Epithelial cell of proximal tubule (primary cell): ENCODE data around the gene SUPT4H1. TPM values are rescaled to one million over a fixed set of nuclear protein-coding genes. Genes with fewer than 3 reads are reported as not detected.

Experiments used
- DNase-seq: peaks from one replicate; pipeline ENCODE4 v3.0.0-alpha.2; 2011; ENCODE audit warnings: low read depth
- H3K4me3 ChIP-seq: 2 replicates; pipeline ENCODE4 v1.5.1; 2011; ENCODE audit warnings: low read depth, mild to moderate bottlenecking, low read length
- CTCF ChIP-seq: conservative IDR thresholded peaks from 2 replicates; pipeline ENCODE4 v1.5.1; 2012; ENCODE audit warnings: low read depth, mild to moderate bottlenecking, low read length
- total RNA-seq: library from RNA; depleted of rRNA; stranded (reverse); fragments of >200 nt; gene quantifications from 2 replicates; pipeline ENCODE4 v1.2.3, GENCODE V29; 2015

The SUPT4H1 gene
- total RNA-seq, 1 donor from 2014 or later = 47.6 TPM

GRCh38 chr17:58380207-58381123 is 28.5 kb upstream of the SUPT4H1 start:
- DNase-seq = no peak
- no peak for TF ChIP-seq CTCF
- no peak overlapping the region for H3K4me3 ChIP-seq

GRCh38 chr17:58379511-58379824 is 27.5 kb upstream of the SUPT4H1 start:
- DNase-seq = no peak
- no peak overlapping the region for H3K4me3 ChIP-seq
- no peak for TF ChIP-seq CTCF

- TF ChIP-seq CTCF = no peak
- DNase-seq = no peak
- H3K4me3 ChIP-seq = no peak overlapping the region
Measured at GRCh38 chr17:58378733-58379510, 26.9 kb upstream of the SUPT4H1 start.

GRCh38 chr17:58377661-58378060 is 25.7 kb upstream of the SUPT4H1 start:
- TF ChIP-seq CTCF = no peak
- no peak overlapping the region for H3K4me3 ChIP-seq
- no peak for DNase-seq

- H3K4me3 ChIP-seq = no peak overlapping the region
- no peak for TF ChIP-seq CTCF
- no peak for DNase-seq
Measured at GRCh38 chr17:58377093-58377601, 25.1 kb upstream of the SUPT4H1 start.

- no peak for DNase-seq
- no peak for TF ChIP-seq CTCF
- H3K4me3 ChIP-seq = no peak overlapping the region
Measured at GRCh38 chr17:58376472-58377000, 24.5 kb upstream of the SUPT4H1 start.
